H1 (cell line): Measurements from ENCODE around the gene ADARB2. TPM values are rescaled to one million over a fixed set of nuclear protein-coding genes. Genes with fewer than 3 reads are reported as not detected.

Experiments used
- BACH1 ChIP-seq: IDR thresholded peaks from 2 replicates; pipeline ENCODE4 v1.6.1; 2012; ENCODE audit warnings: low read length, improper control_type of control experiment
- BRCA1 ChIP-seq: IDR thresholded peaks from 2 replicates; pipeline ENCODE4 v1.6.1; 2012; ENCODE audit warnings: low read depth, low read length, improper control_type of control experiment
- NANOG ChIP-seq: IDR thresholded peaks from 2 replicates; pipeline ENCODE4 v1.6.1; 2011; ENCODE audit warnings: low read length, low read depth, mild to moderate bottlenecking, inconsistent platforms; ENCODE audit not compliant: insufficient read depth, poor library complexity, severe bottlenecking
- polyA plus RNA-seq, 7 experiments: library from polyadenylated mRNA; depleted of rRNA in 3 of 7; stranded (reverse) in 5 of 7; unstranded in 2 of 7; fragments of >200 nt in 5 of 7; fragments of 200-250 nt in 2 of 7; gene quantifications; 1 replicate in 5 of 7; 2 replicates in 1 of 7; 4 replicates in 1 of 7; pipeline versions ENCODE4 v1.2.1 to v1.2.3, GENCODE V29; 2011 to 2013; ENCODE audit warnings: missing spikeins in 2 of 7, mixed read lengths in 2 of 7
- total RNA-seq: library from RNA; stranded (reverse); fragmentation: NEBNext Ultra II Directional; extraction: Animal tissue kit (Norgen Biotek cat#: 25700); gene quantifications from 2 replicates; pipeline ENCODE4 v1.2.1, GENCODE V29; 2021
- TF ChIP-seq, protein P1 (sequence below): fragments of 300-600 bp; sonication (generic); IDR thresholded peaks from 2 replicates; pipeline ENCODE4 v1.7.1; 2012; ENCODE audit warnings: low read length, moderate library complexity, mild to moderate bottlenecking, inconsistent platforms; ENCODE audit not compliant: insufficient replicate concordance

Gene ADARB2
- total and polyA plus RNA-seq, 2 of the 8 experiments (the other 6 are each of a cell fraction or from before 2014, with no cell fraction given), result 2.2 to 2.8 TPM

- TF ChIP-seq, protein P1, sequence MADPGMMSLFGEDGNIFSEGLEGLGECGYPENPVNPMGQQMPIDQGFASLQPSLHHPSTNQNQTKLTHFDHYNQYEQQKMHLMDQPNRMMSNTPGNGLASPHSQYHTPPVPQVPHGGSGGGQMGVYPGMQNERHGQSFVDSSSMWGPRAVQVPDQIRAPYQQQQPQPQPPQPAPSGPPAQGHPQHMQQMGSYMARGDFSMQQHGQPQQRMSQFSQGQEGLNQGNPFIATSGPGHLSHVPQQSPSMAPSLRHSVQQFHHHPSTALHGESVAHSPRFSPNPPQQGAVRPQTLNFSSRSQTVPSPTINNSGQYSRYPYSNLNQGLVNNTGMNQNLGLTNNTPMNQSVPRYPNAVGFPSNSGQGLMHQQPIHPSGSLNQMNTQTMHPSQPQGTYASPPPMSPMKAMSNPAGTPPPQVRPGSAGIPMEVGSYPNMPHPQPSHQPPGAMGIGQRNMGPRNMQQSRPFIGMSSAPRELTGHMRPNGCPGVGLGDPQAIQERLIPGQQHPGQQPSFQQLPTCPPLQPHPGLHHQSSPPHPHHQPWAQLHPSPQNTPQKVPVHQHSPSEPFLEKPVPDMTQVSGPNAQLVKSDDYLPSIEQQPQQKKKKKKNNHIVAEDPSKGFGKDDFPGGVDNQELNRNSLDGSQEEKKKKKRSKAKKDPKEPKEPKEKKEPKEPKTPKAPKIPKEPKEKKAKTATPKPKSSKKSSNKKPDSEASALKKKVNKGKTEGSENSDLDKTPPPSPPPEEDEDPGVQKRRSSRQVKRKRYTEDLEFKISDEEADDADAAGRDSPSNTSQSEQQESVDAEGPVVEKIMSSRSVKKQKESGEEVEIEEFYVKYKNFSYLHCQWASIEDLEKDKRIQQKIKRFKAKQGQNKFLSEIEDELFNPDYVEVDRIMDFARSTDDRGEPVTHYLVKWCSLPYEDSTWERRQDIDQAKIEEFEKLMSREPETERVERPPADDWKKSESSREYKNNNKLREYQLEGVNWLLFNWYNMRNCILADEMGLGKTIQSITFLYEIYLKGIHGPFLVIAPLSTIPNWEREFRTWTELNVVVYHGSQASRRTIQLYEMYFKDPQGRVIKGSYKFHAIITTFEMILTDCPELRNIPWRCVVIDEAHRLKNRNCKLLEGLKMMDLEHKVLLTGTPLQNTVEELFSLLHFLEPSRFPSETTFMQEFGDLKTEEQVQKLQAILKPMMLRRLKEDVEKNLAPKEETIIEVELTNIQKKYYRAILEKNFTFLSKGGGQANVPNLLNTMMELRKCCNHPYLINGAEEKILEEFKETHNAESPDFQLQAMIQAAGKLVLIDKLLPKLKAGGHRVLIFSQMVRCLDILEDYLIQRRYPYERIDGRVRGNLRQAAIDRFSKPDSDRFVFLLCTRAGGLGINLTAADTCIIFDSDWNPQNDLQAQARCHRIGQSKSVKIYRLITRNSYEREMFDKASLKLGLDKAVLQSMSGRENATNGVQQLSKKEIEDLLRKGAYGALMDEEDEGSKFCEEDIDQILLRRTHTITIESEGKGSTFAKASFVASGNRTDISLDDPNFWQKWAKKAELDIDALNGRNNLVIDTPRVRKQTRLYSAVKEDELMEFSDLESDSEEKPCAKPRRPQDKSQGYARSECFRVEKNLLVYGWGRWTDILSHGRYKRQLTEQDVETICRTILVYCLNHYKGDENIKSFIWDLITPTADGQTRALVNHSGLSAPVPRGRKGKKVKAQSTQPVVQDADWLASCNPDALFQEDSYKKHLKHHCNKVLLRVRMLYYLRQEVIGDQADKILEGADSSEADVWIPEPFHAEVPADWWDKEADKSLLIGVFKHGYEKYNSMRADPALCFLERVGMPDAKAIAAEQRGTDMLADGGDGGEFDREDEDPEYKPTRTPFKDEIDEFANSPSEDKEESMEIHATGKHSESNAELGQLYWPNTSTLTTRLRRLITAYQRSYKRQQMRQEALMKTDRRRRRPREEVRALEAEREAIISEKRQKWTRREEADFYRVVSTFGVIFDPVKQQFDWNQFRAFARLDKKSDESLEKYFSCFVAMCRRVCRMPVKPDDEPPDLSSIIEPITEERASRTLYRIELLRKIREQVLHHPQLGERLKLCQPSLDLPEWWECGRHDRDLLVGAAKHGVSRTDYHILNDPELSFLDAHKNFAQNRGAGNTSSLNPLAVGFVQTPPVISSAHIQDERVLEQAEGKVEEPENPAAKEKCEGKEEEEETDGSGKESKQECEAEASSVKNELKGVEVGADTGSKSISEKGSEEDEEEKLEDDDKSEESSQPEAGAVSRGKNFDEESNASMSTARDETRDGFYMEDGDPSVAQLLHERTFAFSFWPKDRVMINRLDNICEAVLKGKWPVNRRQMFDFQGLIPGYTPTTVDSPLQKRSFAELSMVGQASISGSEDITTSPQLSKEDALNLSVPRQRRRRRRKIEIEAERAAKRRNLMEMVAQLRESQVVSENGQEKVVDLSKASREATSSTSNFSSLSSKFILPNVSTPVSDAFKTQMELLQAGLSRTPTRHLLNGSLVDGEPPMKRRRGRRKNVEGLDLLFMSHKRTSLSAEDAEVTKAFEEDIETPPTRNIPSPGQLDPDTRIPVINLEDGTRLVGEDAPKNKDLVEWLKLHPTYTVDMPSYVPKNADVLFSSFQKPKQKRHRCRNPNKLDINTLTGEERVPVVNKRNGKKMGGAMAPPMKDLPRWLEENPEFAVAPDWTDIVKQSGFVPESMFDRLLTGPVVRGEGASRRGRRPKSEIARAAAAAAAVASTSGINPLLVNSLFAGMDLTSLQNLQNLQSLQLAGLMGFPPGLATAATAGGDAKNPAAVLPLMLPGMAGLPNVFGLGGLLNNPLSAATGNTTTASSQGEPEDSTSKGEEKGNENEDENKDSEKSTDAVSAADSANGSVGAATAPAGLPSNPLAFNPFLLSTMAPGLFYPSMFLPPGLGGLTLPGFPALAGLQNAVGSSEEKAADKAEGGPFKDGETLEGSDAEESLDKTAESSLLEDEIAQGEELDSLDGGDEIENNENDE, result no peak
- no peak for TF ChIP-seq NANOG
- TF ChIP-seq BACH1, result no peak
- no peak for TF ChIP-seq BRCA1
Measured at GRCh38 chr10:1538531-1539061, 198.7 kb downstream of the ADARB2 start (continued).
